GM13976 (cell line): ENCODE measurements around the gene ATP13A2.
A peak's percentile ranks its signal among the peaks of the same experiment; 100 is the strongest.
"Not testable (repeated sequence)": the region's sequence is repeated elsewhere in the genome, so short reads cannot be mapped to it uniquely, and the experiment has no call there.

Experiments
- DNase-seq: peaks from one replicate; pipeline ENCODE4 v3.0.0; 2012; ENCODE audit warnings: low spot score
- in situ Hi-C: fragments of 300-500 bp; cut with MboI; formaldehyde crosslinking; loops from one replicate; pipeline ENCODE4 v1.12.0; 2022; ENCODE audit warnings: low sequenced_read_pairs, mixed read lengths, inconsistent platforms; ENCODE audit not compliant: unreplicated experiment
- TF ChIP-seq, protein P1 (sequence below): IDR thresholded peaks from 2 replicates; pipeline ENCODE4 v1.5.1; 2012; ENCODE audit warnings: borderline replicate concordance, mild to moderate bottlenecking; ENCODE audit not compliant: insufficient read depth; ENCODE audit errors: extremely low read depth, missing control alignments, control extremely low read depth

The ATP13A2 gene

DNA sequence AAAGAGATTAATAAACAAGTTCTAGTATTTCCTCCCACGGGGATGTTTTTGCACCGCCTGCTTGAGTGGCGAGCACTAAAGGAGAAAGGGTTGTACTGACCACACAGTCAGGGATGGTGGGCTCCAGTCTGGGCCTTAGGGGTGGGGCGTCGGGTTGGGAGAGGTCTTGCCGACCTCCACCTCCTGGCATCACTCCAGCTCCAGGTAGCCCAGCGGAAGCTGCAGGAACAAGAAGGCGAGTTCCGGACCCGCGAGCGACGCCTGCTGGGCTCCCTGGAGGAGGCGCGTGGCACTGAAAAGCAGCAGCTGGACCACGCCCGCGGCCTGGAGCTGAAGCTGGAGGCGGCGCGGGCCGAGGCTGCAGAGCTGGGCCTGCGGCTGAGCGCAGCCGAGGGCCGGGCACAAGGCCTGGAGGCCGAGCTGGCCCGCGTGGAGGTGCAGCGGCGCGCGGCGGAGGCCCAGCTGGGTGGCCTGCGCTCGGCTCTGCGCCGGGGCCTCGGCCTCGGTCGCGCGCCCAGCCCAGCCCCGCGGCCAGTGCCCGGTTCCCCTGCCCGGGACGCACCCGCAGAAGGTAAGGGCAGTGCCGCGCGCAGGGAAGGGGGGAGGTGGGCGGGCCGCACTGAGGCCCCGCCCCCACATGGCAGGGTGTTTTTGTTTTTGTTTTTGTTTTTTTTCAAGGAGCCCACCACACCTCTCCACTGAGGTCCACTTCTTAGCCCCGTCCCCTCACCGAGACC lies 51.0 kb downstream of the ATP13A2 start:
- TF ChIP-seq, protein P1, sequence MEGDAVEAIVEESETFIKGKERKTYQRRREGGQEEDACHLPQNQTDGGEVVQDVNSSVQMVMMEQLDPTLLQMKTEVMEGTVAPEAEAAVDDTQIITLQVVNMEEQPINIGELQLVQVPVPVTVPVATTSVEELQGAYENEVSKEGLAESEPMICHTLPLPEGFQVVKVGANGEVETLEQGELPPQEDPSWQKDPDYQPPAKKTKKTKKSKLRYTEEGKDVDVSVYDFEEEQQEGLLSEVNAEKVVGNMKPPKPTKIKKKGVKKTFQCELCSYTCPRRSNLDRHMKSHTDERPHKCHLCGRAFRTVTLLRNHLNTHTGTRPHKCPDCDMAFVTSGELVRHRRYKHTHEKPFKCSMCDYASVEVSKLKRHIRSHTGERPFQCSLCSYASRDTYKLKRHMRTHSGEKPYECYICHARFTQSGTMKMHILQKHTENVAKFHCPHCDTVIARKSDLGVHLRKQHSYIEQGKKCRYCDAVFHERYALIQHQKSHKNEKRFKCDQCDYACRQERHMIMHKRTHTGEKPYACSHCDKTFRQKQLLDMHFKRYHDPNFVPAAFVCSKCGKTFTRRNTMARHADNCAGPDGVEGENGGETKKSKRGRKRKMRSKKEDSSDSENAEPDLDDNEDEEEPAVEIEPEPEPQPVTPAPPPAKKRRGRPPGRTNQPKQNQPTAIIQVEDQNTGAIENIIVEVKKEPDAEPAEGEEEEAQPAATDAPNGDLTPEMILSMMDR: peak; percentile 91
- in situ Hi-C loops: loop anchor here (10.0 kb wide), 1 partner anchor 84 kb away; no protein-coding TSS in a partner anchor
- peak; percentile 82 for DNase-seq

DNA sequence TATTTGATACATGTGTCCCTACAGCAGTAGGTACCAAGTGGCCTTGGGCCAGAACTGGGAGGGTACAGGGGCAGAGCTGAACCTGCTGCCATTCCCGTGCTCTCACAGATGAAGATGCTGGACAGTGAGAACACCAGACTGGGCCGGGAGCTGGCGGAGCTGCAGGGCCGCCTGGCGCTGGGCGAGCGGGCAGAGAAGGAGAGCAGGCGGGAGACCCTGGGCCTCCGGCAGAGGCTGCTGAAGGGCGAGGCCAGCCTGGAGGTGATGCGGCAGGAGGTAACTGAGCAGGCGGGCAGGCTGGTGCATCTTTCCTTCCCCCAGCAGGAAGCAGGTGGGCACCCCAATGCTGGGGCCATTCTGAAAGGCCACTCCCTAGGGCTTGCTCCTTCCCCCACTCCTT lies 53.3 kb downstream of the ATP13A2 start:
- DNase-seq: no peak
- TF ChIP-seq, protein P1: no peak
- in situ Hi-C loops: no loop called here

DNA sequence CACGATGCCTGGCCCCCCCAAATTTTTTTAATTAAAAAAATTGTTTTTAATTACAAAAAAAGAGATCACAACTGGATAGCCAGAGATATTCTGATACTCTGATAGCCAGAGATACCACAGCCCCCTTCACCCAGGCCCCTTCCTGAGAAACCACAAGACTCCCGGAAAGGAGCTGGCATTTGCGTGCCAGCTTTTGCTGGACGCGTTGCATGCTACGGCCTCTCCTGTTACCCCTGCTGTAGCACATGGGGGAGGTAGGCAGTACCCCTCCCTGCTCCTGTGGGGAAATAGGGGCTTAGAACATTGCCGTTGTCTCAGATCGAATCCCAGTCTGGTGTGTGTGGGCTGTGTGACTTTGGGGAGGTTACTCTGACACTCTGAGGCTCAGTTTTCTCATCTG lies 54.0 kb downstream of the ATP13A2 start:
- TF ChIP-seq, protein P1: no peak
- no peak for DNase-seq
- in situ Hi-C loops: no loop called here

DNA sequence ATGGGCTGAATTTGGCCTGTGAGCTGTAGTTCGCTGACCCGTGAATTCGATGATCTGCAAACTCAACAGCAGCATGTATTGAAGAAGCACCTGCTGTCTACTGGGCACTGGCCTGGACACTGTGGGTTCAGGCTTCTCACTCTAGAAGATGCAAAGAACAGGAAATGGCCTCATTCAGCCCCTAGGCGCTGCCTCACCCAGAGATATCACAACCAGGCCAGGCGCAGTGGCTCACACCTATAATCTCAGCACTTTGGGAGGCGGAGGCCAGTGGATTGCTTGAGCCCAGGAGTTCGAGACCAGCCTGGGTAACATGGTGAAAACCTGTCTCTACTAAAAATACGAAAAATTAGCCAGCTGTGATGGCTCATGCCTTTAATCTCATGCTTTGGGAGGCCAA lies 55.0 kb downstream of the ATP13A2 start:
- TF ChIP-seq, protein P1: no peak
- in situ Hi-C loops: no loop called here
- DNase-seq: no peak

DNA sequence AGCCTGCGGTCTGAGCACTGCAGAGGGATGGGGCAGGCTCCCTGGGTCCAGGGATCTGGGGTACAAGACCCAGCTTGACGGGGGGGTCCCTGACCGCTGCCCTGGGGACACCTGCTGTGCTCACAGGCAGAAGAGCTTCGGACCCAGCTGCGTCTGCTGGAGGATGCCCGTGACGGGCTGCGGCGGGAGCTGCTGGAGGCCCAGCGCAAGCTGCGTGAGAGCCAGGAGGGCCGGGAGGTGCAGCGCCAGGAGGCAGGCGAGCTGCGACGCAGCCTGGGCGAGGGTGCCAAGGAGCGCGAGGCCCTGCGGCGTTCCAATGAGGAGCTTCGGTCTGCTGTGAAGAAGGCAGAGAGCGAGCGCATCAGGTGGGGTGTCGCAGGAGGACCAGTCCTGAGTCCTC lies 56.5 kb downstream of the ATP13A2 start:
- TF ChIP-seq, protein P1: no peak
- DNase-seq: no peak
- in situ Hi-C loops: no loop called here

DNA sequence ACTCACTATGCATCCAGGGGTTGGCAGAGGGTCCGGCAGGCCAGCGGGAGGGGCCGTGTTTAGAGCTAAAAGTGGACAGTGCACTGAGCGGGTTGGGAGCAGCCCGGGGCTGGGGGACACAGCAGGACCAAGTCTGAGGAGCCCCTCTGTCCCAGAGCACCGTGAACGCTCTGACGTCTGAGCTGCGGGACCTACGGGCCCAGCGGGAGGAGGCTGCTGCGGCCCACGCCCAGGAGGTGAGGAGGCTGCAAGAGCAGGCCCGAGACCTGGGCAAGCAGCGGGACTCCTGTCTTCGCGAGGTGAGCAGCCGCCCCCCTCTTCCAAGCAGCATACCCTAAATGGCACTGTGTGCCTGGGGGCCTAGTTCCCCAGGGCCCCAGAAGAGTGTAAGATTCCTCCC lies 57.1 kb downstream of the ATP13A2 start:
- DNase-seq: no peak
- in situ Hi-C loops: no loop called here
- TF ChIP-seq, protein P1: no peak

DNA sequence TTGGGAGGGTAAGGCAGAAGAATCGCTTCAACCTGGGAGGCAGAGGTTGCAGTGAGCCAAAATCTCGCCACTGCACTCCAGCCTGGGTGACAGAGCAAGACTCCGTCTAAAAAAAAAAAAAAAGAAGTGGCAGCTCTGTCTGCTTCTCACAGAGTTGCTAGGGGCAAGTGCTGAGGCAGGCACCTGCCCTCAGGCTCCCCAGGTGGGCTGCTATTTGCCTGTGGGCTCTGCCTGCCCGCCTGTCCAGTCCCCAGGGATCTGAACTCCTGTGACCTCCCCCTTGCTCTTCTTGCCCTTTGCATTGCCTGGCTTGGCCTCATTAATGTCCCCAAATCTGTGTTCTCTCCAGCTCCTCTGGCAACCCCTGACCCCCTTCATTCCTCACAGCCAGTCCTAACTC lies 59.4 kb downstream of the ATP13A2 start:
- in situ Hi-C loops: not testable (repeated sequence)

DNA sequence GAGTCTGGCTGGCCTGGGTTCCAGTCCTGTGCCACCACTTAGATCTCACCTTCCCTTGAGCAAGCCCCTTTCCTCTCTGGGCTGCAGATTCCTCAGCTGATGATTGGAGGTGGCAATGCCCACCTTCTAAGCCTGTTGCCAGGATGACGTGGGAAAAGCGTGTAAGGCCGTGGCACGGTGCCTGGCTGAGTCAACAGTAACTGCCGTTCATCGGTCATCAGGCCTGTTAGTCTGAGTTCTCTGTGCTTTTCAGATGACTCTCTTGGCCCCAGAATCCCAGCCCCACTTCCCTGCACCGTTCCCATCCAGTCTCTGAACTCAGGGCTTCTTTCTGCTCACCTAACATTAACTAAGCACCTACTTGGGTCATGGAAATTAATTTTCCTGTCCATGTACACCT lies 62.7 kb downstream of the ATP13A2 start:
- DNase-seq, in situ Hi-C loops: not testable (repeated sequence)

More for the DNA sequence above, 59.4 kb downstream of the ATP13A2 start:
- not testable (repeated sequence) for DNase-seq

DNA sequence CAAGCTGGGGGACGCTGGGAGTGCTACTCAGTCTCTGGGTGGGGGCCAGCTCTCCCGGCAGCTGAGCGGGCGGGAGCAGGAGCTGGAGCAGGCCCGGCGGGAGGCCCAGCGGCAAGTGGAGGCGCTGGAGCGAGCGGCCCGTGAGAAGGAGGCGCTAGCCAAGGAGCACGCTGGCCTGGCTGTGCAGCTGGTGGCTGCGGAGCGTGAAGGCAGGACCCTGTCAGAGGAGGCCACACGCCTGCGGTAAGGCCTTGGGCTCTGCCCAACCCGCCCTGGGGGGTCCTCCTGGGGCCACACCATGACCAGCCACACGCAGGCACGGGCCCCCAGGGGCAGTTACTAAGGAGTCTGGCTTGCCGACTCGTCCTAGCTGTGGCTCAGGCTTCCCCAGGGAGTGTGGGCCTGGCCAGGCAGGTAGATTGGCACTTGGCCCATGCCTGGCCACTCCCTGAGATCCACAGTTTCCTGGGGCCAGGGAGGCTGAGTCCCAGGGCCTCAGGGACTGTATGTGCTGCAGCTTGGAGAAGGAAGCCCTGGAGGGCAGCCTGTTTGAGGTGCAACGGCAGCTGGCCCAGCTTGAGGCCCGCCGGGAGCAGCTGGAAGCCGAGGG lies 63.3 kb downstream of the ATP13A2 start:
- in situ Hi-C loops, DNase-seq: not testable (repeated sequence)
